HL-60 (cell line): ENCODE results near the gene IBA57.

Experiments used
- POLR2AphosphoS5 ChIP-seq: IDR thresholded peaks from 2 replicates; pipeline ENCODE4 v1.6.1; 2012; ENCODE audit warnings: low read depth
- TF ChIP-seq, protein P1 (sequence below): IDR thresholded peaks from one replicate; pipeline ENCODE4 v1.5.1; 2011; ENCODE audit warnings: low read length, control low read depth, inconsistent platforms; ENCODE audit not compliant: insufficient read depth
- TF ChIP-seq, protein P2 (sequence below): IDR thresholded peaks from 2 replicates; pipeline ENCODE4 v1.6.1; 2012; ENCODE audit warnings: low read depth; ENCODE audit not compliant: insufficient replicate concordance

DNA sequence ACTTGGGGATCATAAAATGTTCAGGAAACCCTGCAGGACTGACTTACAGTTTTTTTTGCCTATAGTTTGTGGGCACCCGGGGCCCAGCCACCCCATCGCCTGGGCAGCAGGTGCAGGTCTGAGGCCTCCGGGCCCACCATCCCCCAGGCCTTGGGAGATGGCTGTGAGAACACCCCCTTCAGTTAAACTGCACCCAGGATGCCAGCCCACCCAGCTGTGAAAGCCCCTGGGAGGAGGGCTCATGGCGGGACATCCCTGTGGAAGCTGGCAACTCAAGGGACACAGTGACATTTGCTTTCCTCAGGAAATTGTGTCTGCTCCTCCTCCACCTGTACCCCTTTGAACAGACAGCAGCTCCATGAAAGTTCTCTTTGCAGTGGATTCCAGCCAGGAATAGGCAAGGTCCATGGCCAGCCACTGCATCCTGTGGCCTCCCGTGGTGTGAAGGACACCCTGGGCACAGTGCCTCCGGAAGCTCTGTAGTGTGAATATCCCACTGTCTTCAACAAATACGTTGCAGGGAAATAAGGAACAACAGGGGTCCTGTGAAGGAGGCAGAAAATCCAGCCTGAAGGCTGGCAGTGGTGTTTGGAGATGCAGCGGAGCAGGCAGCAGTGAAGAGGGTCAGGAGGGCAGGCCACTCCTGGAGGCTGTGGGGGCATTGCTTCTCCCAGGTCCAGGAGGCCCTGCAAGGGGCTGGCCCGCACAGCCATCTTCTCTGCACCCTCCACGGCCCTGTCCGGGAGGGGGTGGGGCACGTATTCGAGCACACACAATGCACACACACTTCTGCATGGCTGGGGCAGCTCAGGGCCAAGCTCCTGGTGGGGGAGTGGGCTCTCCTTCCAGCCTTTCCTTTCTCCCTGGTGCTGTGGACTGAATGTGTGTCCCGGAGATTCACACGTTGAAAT is 40.2 kb downstream of the IBA57 start:
- TF ChIP-seq, protein P1, sequence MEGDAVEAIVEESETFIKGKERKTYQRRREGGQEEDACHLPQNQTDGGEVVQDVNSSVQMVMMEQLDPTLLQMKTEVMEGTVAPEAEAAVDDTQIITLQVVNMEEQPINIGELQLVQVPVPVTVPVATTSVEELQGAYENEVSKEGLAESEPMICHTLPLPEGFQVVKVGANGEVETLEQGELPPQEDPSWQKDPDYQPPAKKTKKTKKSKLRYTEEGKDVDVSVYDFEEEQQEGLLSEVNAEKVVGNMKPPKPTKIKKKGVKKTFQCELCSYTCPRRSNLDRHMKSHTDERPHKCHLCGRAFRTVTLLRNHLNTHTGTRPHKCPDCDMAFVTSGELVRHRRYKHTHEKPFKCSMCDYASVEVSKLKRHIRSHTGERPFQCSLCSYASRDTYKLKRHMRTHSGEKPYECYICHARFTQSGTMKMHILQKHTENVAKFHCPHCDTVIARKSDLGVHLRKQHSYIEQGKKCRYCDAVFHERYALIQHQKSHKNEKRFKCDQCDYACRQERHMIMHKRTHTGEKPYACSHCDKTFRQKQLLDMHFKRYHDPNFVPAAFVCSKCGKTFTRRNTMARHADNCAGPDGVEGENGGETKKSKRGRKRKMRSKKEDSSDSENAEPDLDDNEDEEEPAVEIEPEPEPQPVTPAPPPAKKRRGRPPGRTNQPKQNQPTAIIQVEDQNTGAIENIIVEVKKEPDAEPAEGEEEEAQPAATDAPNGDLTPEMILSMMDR, result no peak
- TF ChIP-seq POLR2AphosphoS5, result no peak
- TF ChIP-seq, protein P2, sequence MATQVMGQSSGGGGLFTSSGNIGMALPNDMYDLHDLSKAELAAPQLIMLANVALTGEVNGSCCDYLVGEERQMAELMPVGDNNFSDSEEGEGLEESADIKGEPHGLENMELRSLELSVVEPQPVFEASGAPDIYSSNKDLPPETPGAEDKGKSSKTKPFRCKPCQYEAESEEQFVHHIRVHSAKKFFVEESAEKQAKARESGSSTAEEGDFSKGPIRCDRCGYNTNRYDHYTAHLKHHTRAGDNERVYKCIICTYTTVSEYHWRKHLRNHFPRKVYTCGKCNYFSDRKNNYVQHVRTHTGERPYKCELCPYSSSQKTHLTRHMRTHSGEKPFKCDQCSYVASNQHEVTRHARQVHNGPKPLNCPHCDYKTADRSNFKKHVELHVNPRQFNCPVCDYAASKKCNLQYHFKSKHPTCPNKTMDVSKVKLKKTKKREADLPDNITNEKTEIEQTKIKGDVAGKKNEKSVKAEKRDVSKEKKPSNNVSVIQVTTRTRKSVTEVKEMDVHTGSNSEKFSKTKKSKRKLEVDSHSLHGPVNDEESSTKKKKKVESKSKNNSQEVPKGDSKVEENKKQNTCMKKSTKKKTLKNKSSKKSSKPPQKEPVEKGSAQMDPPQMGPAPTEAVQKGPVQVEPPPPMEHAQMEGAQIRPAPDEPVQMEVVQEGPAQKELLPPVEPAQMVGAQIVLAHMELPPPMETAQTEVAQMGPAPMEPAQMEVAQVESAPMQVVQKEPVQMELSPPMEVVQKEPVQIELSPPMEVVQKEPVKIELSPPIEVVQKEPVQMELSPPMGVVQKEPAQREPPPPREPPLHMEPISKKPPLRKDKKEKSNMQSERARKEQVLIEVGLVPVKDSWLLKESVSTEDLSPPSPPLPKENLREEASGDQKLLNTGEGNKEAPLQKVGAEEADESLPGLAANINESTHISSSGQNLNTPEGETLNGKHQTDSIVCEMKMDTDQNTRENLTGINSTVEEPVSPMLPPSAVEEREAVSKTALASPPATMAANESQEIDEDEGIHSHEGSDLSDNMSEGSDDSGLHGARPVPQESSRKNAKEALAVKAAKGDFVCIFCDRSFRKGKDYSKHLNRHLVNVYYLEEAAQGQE, result no peak
